ENCODE results near the gene SLFN14.
"Not testable (repeated sequence)": the region's sequence is repeated elsewhere in the genome, so short reads cannot be mapped to it uniquely, and the experiment has no call there.

The SLFN14 gene

GRCh38 chr17:35519906-35520442 is 40.6 kb downstream of the SLFN14 start:
- DNase-seq = no peak

- no peak for DNase-seq
These were observed 41.2 kb downstream of the SLFN14 start for GRCh38 chr17:35519439-35519838.

- DNase-seq = not testable (repeated sequence)
These were observed 42.2 kb downstream of the SLFN14 start for GRCh38 chr17:35518431-35518830.

- DNase-seq = no peak
These were observed 45.6 kb downstream of the SLFN14 start for GRCh38 chr17:35515027-35515426.

GRCh38 chr17:35514564-35514963 is 46.1 kb downstream of the SLFN14 start:
- no peak for DNase-seq

Measured in GDM1 (cell line).